ENCODE measurements around the gene ZNF585A. TPM values are rescaled to one million over a fixed set of nuclear protein-coding genes. Genes with fewer than 3 reads are reported as not detected.
A peak's percentile ranks its signal among the peaks of the same experiment; 100 is the strongest.

Gene ZNF585A
- total and polyA plus RNA-seq, 2 of the 8 experiments (the other 6 are each of a cell fraction or from before 2014, with no cell fraction given) = 4.5 to 8.3 TPM

- H3K9ac ChIP-seq (replicated peaks in 1 of 4; ENCODE audit: extremely low read depth in 1 of 4, low read depth in 3 of 4, low read length in 3 of 4) = no peak overlapping the region
- POLR2A ChIA-PET (ENCODE audit: partially characterized antibody) = no interaction called here
- no peak overlapping the region for H2BK12ac ChIP-seq (ENCODE audit: low read depth, low read length)
- no peak overlapping the region for H2BK15ac ChIP-seq (ENCODE audit: low read length)
- H2BK120ac ChIP-seq (replicated peaks; ENCODE audit: low read depth, low read length) = no peak overlapping the region
- H3K4ac ChIP-seq (replicated peaks; ENCODE audit: insufficient read length, low read depth, low read length) = no peak overlapping the region
- peak; percentile 97 for TF ChIP-seq ZNF274 (IDR thresholded peaks at IDR 0.05; ENCODE audit: borderline replicate concordance, extremely low read depth, low read length)
- no peak for TF ChIP-seq RAD21 (IDR thresholded peaks at IDR 0.05 in 1 of 2, conservative IDR thresholded peaks at IDR 0.05 in 1 of 2; ENCODE audit: low read depth in 2 of 2, low read length in 2 of 2)
- TF ChIP-seq CBX8 (IDR thresholded peaks at IDR 0.05; ENCODE audit: borderline replicate concordance, low read depth, low read length) = no peak
- no peak overlapping the region for H2BK5ac ChIP-seq (ENCODE audit: low read depth, low read length)
- no peak overlapping the region for H4K8ac ChIP-seq (ENCODE audit: extremely low read depth, insufficient read depth, low read length)
- no peak overlapping the region for H2AFZ ChIP-seq (ENCODE audit: low read length)
- CTCF ChIA-PET (ENCODE audit: partially characterized antibody) = no interaction called here
- H2AK5ac ChIP-seq (ENCODE audit: low read depth, low read length) = no peak overlapping the region
- H3K23ac ChIP-seq (ENCODE audit: insufficient read length) = no peak overlapping the region
- H4K5ac ChIP-seq (ENCODE audit: insufficient read length, low read depth, low read length) = no peak overlapping the region
- no peaks in the 10 kb centered on the region for H3K27me3 ChIP-seq (replicated peaks in 1 of 4; ENCODE audit: control insufficient read depth in 3 of 4, extremely low read depth in 1 of 4, insufficient read depth in 3 of 4, low read length in 3 of 4)
- DNase-seq (ENCODE audit: low read depth in 1 of 2, low spot score in 2 of 2) (no peak), FAIRE-seq (no peak)
- no peaks in the 10 kb centered on the region for H3K79me2 ChIP-seq (ENCODE audit: control insufficient read depth in 1 of 2, insufficient read depth in 2 of 2, low read length in 2 of 2)
- peak overlapping the region in 1 of 4 experiments; percentile 28; a peak in 1 of 8 replicates for H3K4me3 ChIP-seq (ENCODE audit: extremely low read depth in 1 of 4, insufficient read depth in 2 of 4, low read depth in 3 of 4, low read length in 4 of 4)
- no peak overlapping the region for H3K56ac ChIP-seq (replicated peaks; ENCODE audit: insufficient read length, low read depth, low read length)
- 93% methylated on average over 12 of the region's 12 CpGs; no CpG with 5 or more reads in 1 of the 2 experiments for WGBS, 2 experiments (ENCODE audit: extremely low coverage in 1 of 2, insufficient coverage in 1 of 2, insufficient read length in 1 of 2, insufficient replicate concordance in 2 of 2, low coverage in 1 of 2, low lambda C conversion rate in 2 of 2, missing lambda C conversion rate in 1 of 2)
- no peaks in the 10 kb centered on the region for H3K79me1 ChIP-seq (ENCODE audit: low read depth, low read length)
- H3K4me1 ChIP-seq (replicated peaks in 1 of 4; ENCODE audit: control insufficient read depth in 3 of 4, insufficient read depth in 4 of 4, low read length in 3 of 4) = no peaks in the 10 kb centered on the region
- peaks cover 3 to 30% (median 17%) of the 10 kb centered on the region in 4 experiments; a peak in 7 of 8 replicates for H3K36me3 ChIP-seq (ENCODE audit: control insufficient read depth in 2 of 4, insufficient read depth in 4 of 4, low read length in 3 of 4)
- no peak overlapping the region for H3K18ac ChIP-seq (ENCODE audit: extremely low read depth, low read length)
- H3K9me3 ChIP-seq (ENCODE audit: insufficient read depth in 2 of 2, low read depth in 1 of 2, low read length in 1 of 2) = peaks cover 84 to 96% of the 10 kb centered on the region in 2 experiments
- H4K20me1 ChIP-seq (replicated peaks in 1 of 2; ENCODE audit: control insufficient read depth in 1 of 2, insufficient read depth in 2 of 2, low read length in 2 of 2) = no peaks in the 10 kb centered on the region
- no peak overlapping the region for H2BK20ac ChIP-seq (ENCODE audit: low read length)
- no peak overlapping the region for H3K14ac ChIP-seq (ENCODE audit: insufficient read length)
- H3K23me2 ChIP-seq (ENCODE audit: low read depth, low read length) = no peaks in the 10 kb centered on the region
- no peak overlapping the region for H4K91ac ChIP-seq (replicated peaks; ENCODE audit: insufficient read length, low read length)
- no peak overlapping the region for H3K27ac ChIP-seq (ENCODE audit: low read depth, low read length)
- H3K4me2 ChIP-seq (ENCODE audit: insufficient read depth in 1 of 2, low read depth in 2 of 2, low read length in 2 of 2) = no peak overlapping the region
These were observed 44.3 kb downstream of the ZNF585A start for GRCh38 chr19:37127999-37128820.

Measured in H1 (cell line).